Measurements from ENCODE around the gene HS3ST5. TPM values are rescaled to one million over a fixed set of nuclear protein-coding genes. Genes with fewer than 3 reads are reported as not detected.

Gene HS3ST5, protein sequence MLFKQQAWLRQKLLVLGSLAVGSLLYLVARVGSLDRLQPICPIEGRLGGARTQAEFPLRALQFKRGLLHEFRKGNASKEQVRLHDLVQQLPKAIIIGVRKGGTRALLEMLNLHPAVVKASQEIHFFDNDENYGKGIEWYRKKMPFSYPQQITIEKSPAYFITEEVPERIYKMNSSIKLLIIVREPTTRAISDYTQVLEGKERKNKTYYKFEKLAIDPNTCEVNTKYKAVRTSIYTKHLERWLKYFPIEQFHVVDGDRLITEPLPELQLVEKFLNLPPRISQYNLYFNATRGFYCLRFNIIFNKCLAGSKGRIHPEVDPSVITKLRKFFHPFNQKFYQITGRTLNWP
- not detected for total RNA-seq

DNA sequence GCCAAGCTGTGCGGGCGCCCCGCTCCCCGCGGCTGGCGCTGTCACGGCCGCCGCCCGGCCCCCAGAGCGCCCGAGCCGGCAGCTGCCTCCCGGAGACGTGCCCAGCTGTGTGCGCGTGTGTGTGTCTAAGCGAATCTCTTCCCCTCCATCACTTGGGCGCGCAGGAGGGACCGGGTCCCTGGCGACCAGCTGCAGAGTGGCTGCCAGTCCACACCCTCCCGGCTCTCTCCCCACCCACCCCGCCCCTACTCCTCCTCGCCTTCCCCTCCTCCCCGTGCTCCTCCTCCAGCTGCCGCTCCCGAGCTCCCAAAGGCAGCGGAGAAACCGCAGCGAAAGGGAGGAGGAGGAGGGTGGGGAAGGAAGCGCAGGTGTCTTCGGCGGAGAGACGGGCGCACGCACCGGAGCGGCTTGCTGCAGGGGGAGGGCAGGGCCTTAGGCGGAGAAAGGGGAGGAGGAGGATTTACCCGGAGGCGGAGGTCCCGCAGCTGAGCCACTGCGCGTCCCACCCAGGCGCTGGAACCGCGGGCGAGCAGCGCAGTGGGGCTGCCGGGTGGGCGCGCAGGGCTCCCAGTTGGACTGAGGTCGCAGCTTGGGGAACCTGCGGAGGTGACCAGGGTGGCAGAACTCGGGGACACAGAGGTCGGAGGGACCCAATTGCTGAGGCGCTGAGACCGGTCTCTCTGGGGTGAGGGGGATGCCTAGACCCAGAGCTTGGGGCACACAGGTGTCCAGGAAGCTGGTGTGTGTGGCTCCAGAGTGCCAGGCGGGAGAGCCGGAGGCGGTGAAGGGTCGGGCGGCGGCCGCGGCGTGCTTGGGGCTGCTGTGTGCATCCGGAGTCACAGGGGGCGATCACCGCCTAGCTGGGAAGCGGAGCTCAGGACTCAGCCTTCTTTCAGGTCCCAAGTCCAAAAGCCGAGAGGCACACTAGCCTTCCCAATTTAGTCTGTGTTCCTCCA lies at the start of gene HS3ST5:
HS3ST5 (minus strand) TSS at position 198 of the 956 bp plus-strand sequence. CDS start 280,178 bp downstream, outside the sequence.
- DNase-seq (ENCODE audit: low spot score in 2 of 2): no peak

DNA sequence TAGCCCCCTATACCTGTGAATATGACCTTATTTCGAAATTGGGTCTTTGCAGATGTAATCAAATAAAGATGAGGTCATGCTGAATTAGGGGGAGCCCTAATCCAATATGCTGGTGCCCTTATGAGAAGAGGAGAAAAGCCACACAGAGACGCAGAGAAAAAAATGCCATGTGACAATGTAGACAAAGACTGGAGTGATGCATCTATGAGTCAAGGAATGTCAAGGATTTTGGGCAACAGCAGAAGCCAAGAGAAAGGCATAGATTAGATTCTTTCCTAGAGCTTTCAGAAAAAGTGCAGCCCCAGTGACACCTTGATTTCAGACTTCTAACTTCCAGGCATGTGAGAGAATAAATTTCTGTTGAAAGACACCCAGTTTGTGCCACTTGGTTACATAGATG lies 47.4 kb upstream of the HS3ST5 start:
- no peak for TF ChIP-seq POLR2A (IDR thresholded peaks at IDR 0.05)
- TF ChIP-seq POLR2AphosphoS5 (IDR thresholded peaks at IDR 0.05): no peak
- TF ChIP-seq, protein P1, sequence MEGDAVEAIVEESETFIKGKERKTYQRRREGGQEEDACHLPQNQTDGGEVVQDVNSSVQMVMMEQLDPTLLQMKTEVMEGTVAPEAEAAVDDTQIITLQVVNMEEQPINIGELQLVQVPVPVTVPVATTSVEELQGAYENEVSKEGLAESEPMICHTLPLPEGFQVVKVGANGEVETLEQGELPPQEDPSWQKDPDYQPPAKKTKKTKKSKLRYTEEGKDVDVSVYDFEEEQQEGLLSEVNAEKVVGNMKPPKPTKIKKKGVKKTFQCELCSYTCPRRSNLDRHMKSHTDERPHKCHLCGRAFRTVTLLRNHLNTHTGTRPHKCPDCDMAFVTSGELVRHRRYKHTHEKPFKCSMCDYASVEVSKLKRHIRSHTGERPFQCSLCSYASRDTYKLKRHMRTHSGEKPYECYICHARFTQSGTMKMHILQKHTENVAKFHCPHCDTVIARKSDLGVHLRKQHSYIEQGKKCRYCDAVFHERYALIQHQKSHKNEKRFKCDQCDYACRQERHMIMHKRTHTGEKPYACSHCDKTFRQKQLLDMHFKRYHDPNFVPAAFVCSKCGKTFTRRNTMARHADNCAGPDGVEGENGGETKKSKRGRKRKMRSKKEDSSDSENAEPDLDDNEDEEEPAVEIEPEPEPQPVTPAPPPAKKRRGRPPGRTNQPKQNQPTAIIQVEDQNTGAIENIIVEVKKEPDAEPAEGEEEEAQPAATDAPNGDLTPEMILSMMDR (IDR thresholded peaks at IDR 0.05): no peak
- H3K9me3 ChIP-seq: no peaks in the 10 kb centered on the region
- no peak for DNase-seq (ENCODE audit: low spot score in 2 of 2)
- no peak overlapping the region for H3K4me3 ChIP-seq
- H3K27ac ChIP-seq: no peak overlapping the region
- H3K27me3 ChIP-seq: no peaks in the 10 kb centered on the region
- no peaks in the 10 kb centered on the region for H3K4me1 ChIP-seq
- no peaks in the 10 kb centered on the region for H3K36me3 ChIP-seq
- intact Hi-C loops (cut with DNase I; ENCODE audit: low total_unique reads): no loop called here

More for the DNA sequence above, at the start of gene HS3ST5:
- TF ChIP-seq POLR2AphosphoS5 (IDR thresholded peaks at IDR 0.05) (no peak), POLR2A (IDR thresholded peaks at IDR 0.05) (no peak)
- TF ChIP-seq, protein P1 (IDR thresholded peaks at IDR 0.05): no peak
- intact Hi-C loops (cut with DNase I; ENCODE audit: low total_unique reads): no loop called here
- no peaks in the 10 kb centered on the region for H3K9me3 ChIP-seq
- H3K4me3 ChIP-seq: peak within 1 kb of the TSS; percentile 42 to 73 (median 55)
- H3K27me3 ChIP-seq: peaks cover 5 to 39% of the 10 kb centered on the region in 2 donors
- no peaks in the 10 kb centered on the region for H3K4me1 ChIP-seq
- H3K27ac ChIP-seq: no peak within 1 kb of the TSS
- no peaks in the 10 kb centered on the region for H3K36me3 ChIP-seq

DNA sequence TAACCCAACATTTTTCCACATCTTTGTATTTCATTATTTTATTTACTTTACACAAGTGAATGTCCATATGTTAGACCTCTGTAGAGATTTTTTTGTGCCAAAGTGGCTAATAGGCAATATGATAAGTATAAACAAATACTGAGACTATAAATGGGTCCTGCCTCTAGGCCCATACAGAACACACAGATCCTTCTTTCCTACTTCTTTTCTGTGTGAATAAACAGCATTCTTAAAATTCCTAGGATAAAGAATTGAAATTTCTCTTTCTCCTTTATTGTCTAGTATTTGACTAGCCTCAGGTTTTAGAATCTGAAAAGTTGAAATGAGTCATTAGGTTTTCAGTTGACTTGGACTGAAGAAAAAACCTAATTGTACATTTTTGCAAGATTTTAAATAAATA lies 46.3 kb upstream of the HS3ST5 start:
- TF ChIP-seq, protein P1 (IDR thresholded peaks at IDR 0.05): no peak
- no peak for TF ChIP-seq POLR2A (IDR thresholded peaks at IDR 0.05)
- no peak for TF ChIP-seq POLR2AphosphoS5 (IDR thresholded peaks at IDR 0.05)
- Histone ChIP-seq H3K4me3 (no peak overlapping the region), H3K9me3 (no peaks in the 10 kb centered on the region), H3K4me1 (no peaks in the 10 kb centered on the region), H3K27me3 (no peaks in the 10 kb centered on the region), H3K36me3 (no peaks in the 10 kb centered on the region), H3K27ac (no peak overlapping the region)
- intact Hi-C loops (cut with DNase I; ENCODE audit: low total_unique reads): no loop called here
- no peak for DNase-seq (ENCODE audit: low spot score in 2 of 2)

DNA sequence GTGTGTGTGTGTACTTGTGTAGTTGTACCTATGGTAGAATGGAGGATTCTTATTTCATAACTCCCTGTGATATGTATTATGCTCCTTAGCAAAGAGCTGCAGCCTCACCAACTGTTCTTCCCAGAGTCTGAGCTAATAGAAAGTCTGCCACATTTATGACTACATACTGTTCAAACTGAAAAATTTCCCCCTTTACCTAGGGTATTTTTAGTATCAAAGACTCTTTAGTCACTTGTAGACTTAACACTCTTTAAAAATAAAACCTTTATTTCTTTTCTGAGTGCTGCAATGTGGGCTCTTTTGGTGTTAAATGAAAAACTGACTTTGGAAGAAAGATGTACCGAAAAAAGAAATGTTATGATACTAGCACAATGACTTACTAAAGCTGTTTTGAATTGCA lies 39.6 kb upstream of the HS3ST5 start:
- intact Hi-C loops (cut with DNase I; ENCODE audit: low total_unique reads): no loop called here
- H3K36me3 ChIP-seq: no peaks in the 10 kb centered on the region
- TF ChIP-seq, protein P1 (IDR thresholded peaks at IDR 0.05): no peak
- TF ChIP-seq POLR2A (IDR thresholded peaks at IDR 0.05): no peak
- no peak for TF ChIP-seq POLR2AphosphoS5 (IDR thresholded peaks at IDR 0.05)
- H3K4me3 ChIP-seq: no peak overlapping the region
- H3K4me1 ChIP-seq: no peaks in the 10 kb centered on the region
- no peak for DNase-seq (ENCODE audit: low spot score in 2 of 2)
- H3K9me3 ChIP-seq: no peaks in the 10 kb centered on the region
- no peaks in the 10 kb centered on the region for H3K27me3 ChIP-seq
- no peak overlapping the region for H3K27ac ChIP-seq

All from breast epithelium (tissue), 4 donors.